Measurements from ENCODE around the gene DAP. TPM values are rescaled to one million over a fixed set of nuclear protein-coding genes. Genes with fewer than 3 reads are reported as not detected.

The DAP gene
- total and polyA plus RNA-seq, 10 of the 15 experiments (the other 5 are each of a cell fraction or from before 2014, with no cell fraction given), result 12.9 to 130 (median 49.9) TPM

GRCh38 chr5:10681731-10682679 is 79.0 kb downstream of the DAP start:
- WGBS (ENCODE audit: insufficient coverage, insufficient replicate concordance, low lambda C conversion rate, missing lambda C conversion rate), result 87% methylated on average over 20 of the region's 22 CpGs
- H2AFZ ChIP-seq (ENCODE audit: control insufficient read depth, low read depth, low read length), result no peak overlapping the region
- intact Hi-C loops (cut with micrococcal nuclease; ENCODE audit: unreplicated experiment) (no loop called here), in situ Hi-C loops (cut with MboI) (no loop called here)
- H3K4me3 ChIP-seq, result no peak overlapping the region
- peaks cover 9% of the 10 kb centered on the region for H3K79me2 ChIP-seq (ENCODE audit: control insufficient read depth, insufficient read depth, low read length)
- H3K9ac ChIP-seq (ENCODE audit: control insufficient read depth, insufficient read depth, low read length), result no peak overlapping the region
- SMC1A ChIA-PET (ENCODE audit: uncharacterized antibody, unreplicated experiment), result no interaction called here
- peaks cover 10% of the 10 kb centered on the region; the same call in 2 of the 3 replicates for H3K9me3 ChIP-seq (replicated peaks; ENCODE audit: control insufficient read depth, insufficient read depth, low read length)
- peaks cover 27 to 37% of the 10 kb centered on the region in 2 experiments; a peak in 3 of 4 replicates for H3K36me3 ChIP-seq (ENCODE audit: control insufficient read depth in 2 of 2, insufficient read depth in 2 of 2, low read length in 1 of 2)
- peaks cover 23% of the 10 kb centered on the region for H3K4me1 ChIP-seq (ENCODE audit: control insufficient read depth, insufficient read depth, low read length)
- no TSS peak for BruUV-seq (replicated peaks)
- DNase-seq (ENCODE audit: low read depth, low spot score) (no peak), FAIRE-seq (no peak), ATAC-seq (no peak)
- no peaks in the 10 kb centered on the region for H3K27me3 ChIP-seq (replicated peaks in 1 of 2; ENCODE audit: control insufficient read depth in 2 of 2, insufficient read depth in 2 of 2, low read length in 1 of 2)
- H4K20me1 ChIP-seq (ENCODE audit: control insufficient read depth, insufficient read depth), result no peaks in the 10 kb centered on the region
- POLR2A ChIA-PET, result no interaction called here
- CTCF ChIA-PET, result interaction anchor here (0.8 kb wide), 1 partner anchor 55 kb away, joined by 4 read pairs; no protein-coding TSS in a partner anchor
- no peak overlapping the region for H3K27ac ChIP-seq (ENCODE audit: control insufficient read depth, insufficient read depth)
- TF ChIP-seq CHD1 (IDR thresholded peaks at IDR 0.05; ENCODE audit: low read depth, low read length) (no peak), RUNX3 (IDR thresholded peaks at IDR 0.05; ENCODE audit: low read length) (no peak), HDAC2 (IDR thresholded peaks at IDR 0.05) (no peak), ATF7 (IDR thresholded peaks at IDR 0.05; ENCODE audit: low read depth) (no peak), POLR2A (IDR thresholded peaks at IDR 0.05; ENCODE audit: low read depth, low read length) (no peak), EP300 (IDR thresholded peaks at IDR 0.05; ENCODE audit: borderline replicate concordance in 1 of 2, control insufficient read depth in 1 of 2, low read depth in 2 of 2, low read length in 2 of 2) (no peak), ZNF274 (IDR thresholded peaks at IDR 0.05; ENCODE audit: insufficient read depth, insufficient read length) (no peak)
- TF ChIP-seq, protein P1, sequence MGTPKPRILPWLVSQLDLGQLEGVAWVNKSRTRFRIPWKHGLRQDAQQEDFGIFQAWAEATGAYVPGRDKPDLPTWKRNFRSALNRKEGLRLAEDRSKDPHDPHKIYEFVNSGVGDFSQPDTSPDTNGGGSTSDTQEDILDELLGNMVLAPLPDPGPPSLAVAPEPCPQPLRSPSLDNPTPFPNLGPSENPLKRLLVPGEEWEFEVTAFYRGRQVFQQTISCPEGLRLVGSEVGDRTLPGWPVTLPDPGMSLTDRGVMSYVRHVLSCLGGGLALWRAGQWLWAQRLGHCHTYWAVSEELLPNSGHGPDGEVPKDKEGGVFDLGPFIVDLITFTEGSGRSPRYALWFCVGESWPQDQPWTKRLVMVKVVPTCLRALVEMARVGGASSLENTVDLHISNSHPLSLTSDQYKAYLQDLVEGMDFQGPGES (IDR thresholded peaks at IDR 0.05), result no peak
- RAD21 ChIA-PET (ENCODE audit: unreplicated experiment), result interaction anchor here (0.8 kb wide), 1 partner anchor 9 kb away, joined by 3 read pairs; no protein-coding TSS in a partner anchor
- no peak overlapping the region for H3K4me2 ChIP-seq (ENCODE audit: control insufficient read depth, insufficient read depth)

All from GM12878 (cell line).